ENCODE data around the gene EDAR. TPM values are rescaled to one million over a fixed set of nuclear protein-coding genes. Genes with fewer than 3 reads are reported as not detected.

Gene EDAR
- total and polyA plus RNA-seq, 9 of the 15 experiments (the other 6 are each of a cell fraction or from before 2014, with no cell fraction given) = 0.01 TPM; not detected in 8

- TF ChIP-seq ZFP30 (CRISPR knock-in tag; IDR thresholded peaks at IDR 0.05; ENCODE audit: borderline replicate concordance) (no peak), SRSF1 (IDR thresholded peaks at IDR 0.05; ENCODE audit: low read depth, low read length) (no peak), TRIM24 (IDR thresholded peaks at IDR 0.05) (no peak)
Measured at GRCh38 chr2:109009920-109010610, 21.0 kb upstream of the EDAR start (continued).

- H2AFZ ChIP-seq (ENCODE audit: low read depth, low read length) = no peak overlapping the region
- CTCF ChIA-PET (ENCODE audit: low intra/inter-chr PET ratio) = no interaction called here
- in situ Hi-C loops (cut with MboI) = no loop called here
- intact Hi-C loops (cut with micrococcal nuclease) = no loop called here
- H3K36me3 ChIP-seq (ENCODE audit: control insufficient read depth, insufficient read depth, low read length) = no peaks in the 10 kb centered on the region
- no peaks in the 10 kb centered on the region for H3K79me2 ChIP-seq (ENCODE audit: control insufficient read depth, insufficient read depth, low read length)
- no peak overlapping the region for H3K4me2 ChIP-seq (ENCODE audit: insufficient read depth, low read length)
- peaks cover 0 to 24% of the 10 kb centered on the region in 2 experiments; a peak in 4 of 5 replicates for H3K27me3 ChIP-seq (ENCODE audit: control insufficient read depth in 2 of 2, insufficient read depth in 2 of 2, low read length in 2 of 2)
- POLR2A ChIA-PET = interaction anchor here (0.6 to 0.7 kb wide), 2 partner anchors 22 to 187 kb away, joined by 3 read pairs; no protein-coding TSS in a partner anchor
- no TSS peak for BruUV-seq (replicated peaks)
- H3K4me3 ChIP-seq = no peak overlapping the region
- no peak overlapping the region for H3K27ac ChIP-seq (ENCODE audit: extremely low read depth, low read depth, low read length)
- no peaks in the 10 kb centered on the region for H3K9me1 ChIP-seq (ENCODE audit: control insufficient read depth, insufficient read depth, low read length)
- TF ChIP-seq E2F8 (IDR thresholded peaks at IDR 0.05; ENCODE audit: low read depth, partially characterized antibody) = no peak
- TF ChIP-seq IRF9 (tag; IDR thresholded peaks at IDR 0.05) = no peak
- no peak for TF ChIP-seq LCOR (CRISPR knock-in tag; IDR thresholded peaks at IDR 0.05)
- TF ChIP-seq ZBTB43 (CRISPR knock-in tag; IDR thresholded peaks at IDR 0.05) = no peak
- TF ChIP-seq RAD21 (CRISPR knock-in tag; conservative IDR thresholded peaks at IDR 0.05 in 1 of 2, IDR thresholded peaks at IDR 0.05 in 1 of 2) = no peak
- TF ChIP-seq GABPA (tag; conservative IDR thresholded peaks at IDR 0.05; ENCODE audit: low read depth) = no peak
- no peak for TF ChIP-seq ZNF785 (CRISPR knock-in tag; IDR thresholded peaks at IDR 0.05)
- TF ChIP-seq E2F3 (CRISPR knock-in tag; IDR thresholded peaks at IDR 0.05) = no peak
- H3K9me3 ChIP-seq (replicated peaks; ENCODE audit: control insufficient read depth, insufficient read depth, low read depth, low read length) = 0 out of 2 replicates have a peak, but pooled peaks cover 3% of the 10 kb centered on the region
- DNase-seq (ENCODE audit: extremely low read depth in 1 of 4, low spot score in 3 of 4) = no peak
- H4K20me1 ChIP-seq (replicated peaks; ENCODE audit: control insufficient read depth, insufficient read depth, low read length) = no peaks in the 10 kb centered on the region
- H3K4me1 ChIP-seq (replicated peaks in 1 of 2; ENCODE audit: control insufficient read depth in 2 of 2, insufficient read depth in 2 of 2, low read length in 2 of 2) = no peaks in the 10 kb centered on the region; a peak in 2 of 5 replicates
- no peak for ATAC-seq
- no peak for FAIRE-seq
- no peak overlapping the region for H3K9ac ChIP-seq (ENCODE audit: insufficient read depth in 1 of 2, low read depth in 2 of 2, low read length in 2 of 2)
- WGBS (ENCODE audit: insufficient coverage, low coverage, missing lambda C conversion rate) = 10% methylated on average over 4 of the region's 4 CpGs
Measured at GRCh38 chr2:109006971-109007370, 18.0 kb upstream of the EDAR start.

All from K562 (cell line).